Non-pigmented ciliary epithelial cell (primary cell): ENCODE results near the gene ZDHHC23.

Source experiments
- DNase-seq: peaks from one replicate; pipeline ENCODE4 v3.0.0-alpha.2; 2010; ENCODE audit warnings: low read depth

The ZDHHC23 gene

DNA sequence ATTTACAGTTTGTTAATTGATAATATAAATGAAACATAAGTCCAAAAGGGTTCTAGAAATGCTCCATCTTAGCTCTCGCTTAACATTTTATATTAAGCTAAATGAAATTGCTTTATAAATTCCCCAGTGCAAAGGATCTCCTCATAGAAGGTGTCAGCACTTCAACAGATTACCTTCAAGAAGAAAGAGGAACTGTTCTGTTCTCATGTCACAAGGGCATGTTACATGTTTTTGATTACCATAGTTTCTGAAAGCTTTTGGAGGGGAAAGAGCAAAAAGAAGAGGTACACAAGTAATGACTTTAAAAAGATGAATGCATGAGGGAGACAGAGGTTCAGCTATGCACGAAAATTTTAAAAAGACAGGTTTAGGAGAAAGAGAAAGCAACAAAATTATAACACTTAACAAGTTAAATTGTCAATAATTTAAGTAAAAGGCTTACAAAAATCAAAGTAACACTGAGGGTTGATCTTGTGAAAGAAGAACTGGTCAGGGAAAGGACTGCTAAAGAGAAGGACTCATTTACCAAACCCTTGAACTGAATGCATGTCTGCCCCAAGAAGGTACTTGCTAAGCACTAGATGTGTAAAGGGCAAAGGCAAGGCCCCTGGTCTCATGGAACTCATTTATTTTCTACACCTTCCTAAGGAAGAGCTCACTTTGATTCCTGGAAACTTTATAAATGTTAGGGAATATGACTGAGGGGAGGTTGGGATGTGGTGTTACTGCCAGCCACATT is 63.4 kb downstream of the ZDHHC23 start:
- no peak for DNase-seq
